HTR-8/SVneo (cell line): ENCODE data around the gene MEOX1.

ENCODE experiments used
- DNase-seq: peaks from one replicate; pipeline ENCODE4 v3.0.0; 2011; ENCODE audit warnings: low spot score, mixed read lengths; ENCODE audit not compliant: insufficient read length
- FAIRE-seq: peaks from 2 replicates; lab custom pipeline; 2011; peaks lifted over from hg19 to GRCh38; lab: Jason Lieb, UNC

MEOX1 gene

DNA sequence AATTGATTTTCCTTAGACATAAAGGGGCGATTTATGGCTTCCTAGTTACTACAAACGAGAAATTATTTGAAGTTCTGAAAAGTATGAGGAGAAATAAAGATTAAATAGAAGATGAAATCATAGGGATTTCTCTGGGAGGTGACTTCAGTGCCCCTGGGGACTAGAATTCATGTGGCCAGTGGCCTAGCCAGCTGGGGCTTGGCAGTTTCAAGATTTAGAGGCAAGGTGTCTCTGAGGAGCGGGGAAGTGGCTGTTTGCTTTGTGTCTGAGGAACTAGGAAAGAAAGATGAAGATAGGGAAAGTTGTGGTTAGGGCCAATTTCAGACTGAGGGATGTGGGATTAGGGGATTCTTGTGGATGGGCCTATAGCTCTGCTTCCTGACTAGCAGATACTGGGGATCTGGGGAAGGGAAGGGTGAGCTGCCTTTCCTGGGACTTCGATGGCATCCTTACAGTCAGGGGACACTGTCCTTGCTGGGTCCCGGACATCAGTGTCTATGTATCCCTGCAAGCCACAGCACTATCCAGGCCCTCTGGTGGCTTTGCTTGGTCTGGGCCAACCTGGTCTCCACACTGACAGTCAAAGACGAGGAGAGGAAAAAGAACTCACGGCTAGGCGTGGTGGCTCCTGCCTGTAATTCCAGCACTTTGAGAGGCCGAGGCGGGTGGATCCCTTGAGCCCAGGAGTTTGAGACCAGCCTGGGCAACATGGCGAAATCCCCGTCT, 22.4 kb upstream of the MEOX1 start:
- FAIRE-seq = no peak
- no peak for DNase-seq

DNA sequence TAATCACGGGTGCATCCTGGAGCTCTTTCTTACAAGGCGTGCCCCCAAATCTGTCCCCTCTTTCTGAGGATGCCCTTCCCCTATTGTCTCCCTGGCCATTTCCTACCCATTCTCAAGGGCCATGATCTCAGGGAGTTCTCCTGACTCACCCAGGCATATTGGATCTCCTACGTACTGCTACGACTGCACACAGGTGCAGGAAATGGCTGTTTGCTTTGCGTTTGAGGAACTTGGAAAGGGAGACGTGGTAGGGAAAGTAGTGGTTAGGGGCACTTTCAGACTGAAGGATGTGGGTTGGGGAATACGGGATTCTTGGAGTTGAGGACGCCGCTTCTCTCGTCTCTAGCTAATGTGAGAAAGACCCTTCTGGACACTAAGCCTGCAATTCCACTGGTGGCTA, 18.7 kb upstream of the MEOX1 start:
- DNase-seq = no peak
- FAIRE-seq = peak; percentile 58

DNA sequence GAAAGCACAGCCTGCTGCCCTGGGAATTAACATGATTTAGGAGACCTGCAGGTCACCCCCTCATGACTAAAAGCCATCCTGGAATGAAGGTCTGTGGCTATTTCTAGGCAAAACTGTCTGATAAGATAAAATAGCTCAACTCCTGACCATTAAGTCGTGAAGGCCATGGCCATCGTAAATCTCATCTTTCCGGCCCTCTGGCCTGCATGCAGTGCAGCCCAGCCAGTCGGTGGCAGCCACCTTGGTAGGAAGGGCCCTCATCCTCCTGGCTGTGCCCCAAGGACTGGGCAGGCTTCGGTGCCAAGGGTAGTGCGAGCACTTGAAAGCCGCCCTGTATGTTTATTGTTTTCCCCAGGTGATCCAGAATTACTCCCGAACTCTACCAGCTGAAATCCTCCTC, 18.2 kb upstream of the MEOX1 start:
- DNase-seq (no peak), FAIRE-seq (no peak)

DNA sequence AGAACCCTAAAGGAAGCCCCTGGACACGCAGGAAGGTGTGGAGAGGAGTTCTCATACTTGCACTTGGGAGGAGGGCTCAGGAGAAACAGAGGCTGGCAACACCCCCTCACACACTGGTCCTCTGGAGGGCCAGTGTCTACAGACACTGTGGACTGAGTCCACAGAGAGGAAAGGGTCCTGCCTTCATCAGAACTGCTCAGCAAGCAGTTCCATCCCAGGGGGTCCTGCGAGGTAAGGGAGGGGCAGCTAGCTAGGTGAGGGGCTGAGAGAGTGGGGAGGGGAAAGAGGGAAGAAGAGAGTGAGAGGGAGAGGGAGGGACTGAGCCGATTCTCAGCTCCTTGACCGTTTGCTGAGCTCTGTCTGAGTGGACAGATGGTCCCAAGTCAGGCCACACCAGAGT, 17.7 kb upstream of the MEOX1 start:
- DNase-seq (no peak), FAIRE-seq (peak; percentile 51)

DNA sequence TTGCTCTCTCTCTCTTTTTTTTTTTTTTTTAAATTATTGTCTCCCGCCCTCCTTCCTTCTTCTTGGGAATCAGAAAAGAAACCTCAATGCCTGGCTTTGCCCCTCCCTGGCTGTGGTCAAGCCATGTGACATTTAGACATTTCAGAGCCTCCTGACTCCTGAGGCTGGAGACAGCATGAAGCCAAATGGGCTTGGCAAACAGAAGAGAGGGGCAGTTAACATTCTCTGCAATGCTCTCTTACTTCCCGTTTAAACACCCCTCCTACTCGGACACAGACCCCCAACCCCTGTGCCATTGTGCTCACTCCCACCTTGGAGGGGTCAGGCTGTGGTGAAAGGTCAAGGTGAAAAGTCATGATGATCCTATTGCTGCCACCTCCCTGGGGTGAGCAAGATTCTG, 14.7 kb upstream of the MEOX1 start:
- FAIRE-seq = no peak
- DNase-seq = no peak

DNA sequence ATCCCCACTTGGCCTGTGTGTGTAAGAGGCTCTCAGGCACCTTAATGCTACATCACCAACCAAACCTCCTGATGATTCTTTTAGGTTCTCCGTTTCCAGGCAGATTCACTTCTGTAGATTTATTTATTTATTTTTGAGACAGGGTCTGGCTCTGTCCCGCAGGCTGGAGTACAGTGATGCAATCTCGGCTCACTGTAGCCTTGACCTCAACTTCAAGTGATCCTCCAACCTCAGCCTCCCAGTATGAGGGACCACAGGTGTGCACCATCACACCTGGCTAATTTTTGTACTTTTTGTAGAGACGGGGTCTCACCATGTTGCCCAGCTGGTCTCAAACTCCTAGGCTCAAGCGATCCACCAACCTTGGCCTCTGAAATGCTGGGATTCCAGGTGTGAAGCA, 12.7 kb upstream of the MEOX1 start:
- DNase-seq = no peak
- FAIRE-seq = no peak

DNA sequence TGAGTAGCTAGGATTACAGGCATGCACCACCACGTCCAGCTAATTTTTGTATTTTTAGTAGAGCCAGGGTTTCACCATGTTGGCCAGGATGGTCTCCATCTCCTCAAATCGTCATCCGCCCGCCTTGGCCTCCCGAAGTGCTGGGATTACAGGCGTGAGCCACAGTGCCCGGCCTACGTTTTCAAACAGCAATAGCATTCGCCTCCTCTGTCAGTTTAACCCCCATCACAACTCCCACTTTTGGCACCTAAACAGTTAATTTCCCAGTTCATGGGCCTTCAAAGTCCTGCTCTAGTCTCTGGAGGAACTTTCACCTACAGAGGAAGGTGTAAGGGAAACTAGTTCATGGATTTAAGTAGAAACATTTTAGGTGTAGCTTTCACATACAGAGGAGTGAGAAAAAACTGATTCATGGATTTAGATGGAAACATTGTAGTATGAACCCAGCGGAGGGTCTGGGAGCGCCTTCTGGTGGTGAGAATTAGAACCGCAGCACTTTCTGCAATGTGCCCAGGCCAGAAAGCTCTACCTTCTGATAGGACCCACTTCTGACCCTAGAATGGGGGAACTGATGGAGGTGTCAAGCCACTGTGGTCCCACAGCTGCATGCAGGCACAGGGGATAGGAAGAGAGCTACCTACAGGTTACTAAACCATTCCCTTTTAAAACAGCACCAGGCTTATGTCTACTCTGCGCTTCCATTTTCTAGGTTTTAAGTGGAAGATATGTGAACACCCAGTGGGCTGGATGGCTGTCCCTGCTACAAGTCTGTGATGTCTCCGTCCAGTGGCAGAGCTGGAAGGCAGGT, 12.0 kb upstream of the MEOX1 start:
- DNase-seq (peak; percentile 76), FAIRE-seq (peak; percentile 38)

DNA sequence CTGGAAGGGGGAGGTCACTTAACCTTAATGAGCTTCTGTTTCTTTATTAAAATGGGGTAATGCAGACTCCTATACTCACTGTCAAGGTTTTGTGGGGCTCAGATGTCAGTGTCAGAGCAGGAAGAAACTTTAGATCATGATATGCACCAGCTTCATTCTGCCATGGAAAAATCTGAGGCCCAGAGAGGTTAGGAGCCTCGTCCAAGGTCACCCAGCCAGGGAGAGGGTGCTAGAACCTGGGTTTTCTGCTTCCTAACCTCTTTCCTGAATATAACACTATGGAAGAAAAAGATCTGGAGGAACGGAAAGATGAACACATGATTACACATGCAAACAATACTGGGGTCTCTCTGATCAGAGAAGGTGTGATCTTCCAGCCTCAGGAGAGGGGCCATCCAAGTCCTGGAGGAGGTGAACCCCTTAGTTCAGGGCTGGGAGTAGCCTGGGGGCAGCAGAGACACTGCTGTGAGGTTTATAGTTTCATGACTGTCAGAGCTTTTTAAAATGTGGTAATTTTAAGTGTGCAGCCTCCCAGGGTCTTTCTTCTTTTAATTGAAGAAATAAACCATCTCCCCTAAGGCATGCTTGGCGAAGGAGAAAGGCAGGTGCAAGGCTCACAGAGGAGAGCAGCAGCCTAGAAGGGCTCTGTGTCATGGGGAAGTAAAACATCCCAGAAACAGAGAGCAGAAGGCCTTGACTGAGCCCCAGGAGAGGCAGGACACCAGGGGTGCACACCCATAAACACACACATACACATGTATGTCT, 10.2 kb upstream of the MEOX1 start:
- DNase-seq (no peak), FAIRE-seq (no peak)

DNA sequence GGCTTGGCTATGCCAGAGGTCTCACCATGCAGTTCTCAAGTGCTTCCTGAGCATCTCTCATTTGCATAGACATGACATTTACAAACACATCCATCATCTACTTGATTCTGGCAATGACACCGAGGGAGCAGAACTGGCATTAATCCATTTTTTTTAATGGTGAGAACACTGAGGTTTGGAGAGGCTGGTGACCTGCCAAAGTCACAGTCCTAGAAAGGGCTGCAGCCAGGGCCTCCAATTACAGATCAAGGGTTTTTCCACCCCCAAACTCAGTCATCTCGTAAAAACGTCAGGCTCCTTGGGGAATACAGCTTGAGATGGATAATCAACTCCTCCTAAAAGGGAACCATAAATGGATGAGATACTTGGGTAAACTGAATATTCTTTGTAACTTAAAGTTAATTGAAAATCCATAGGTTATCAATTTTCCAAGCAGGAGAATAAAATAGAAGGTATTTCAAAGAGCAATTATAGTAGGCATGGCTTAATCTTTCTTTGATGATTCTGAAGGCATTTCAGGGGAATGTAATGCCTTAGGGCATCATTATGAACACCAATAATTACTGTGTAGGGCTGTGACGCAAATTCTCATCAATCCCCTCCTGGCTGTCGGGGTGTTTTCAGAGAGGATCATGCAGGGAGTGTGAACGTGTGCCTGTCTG, 9.4 kb upstream of the MEOX1 start:
- DNase-seq (peak; percentile 65), FAIRE-seq (no peak)

DNA sequence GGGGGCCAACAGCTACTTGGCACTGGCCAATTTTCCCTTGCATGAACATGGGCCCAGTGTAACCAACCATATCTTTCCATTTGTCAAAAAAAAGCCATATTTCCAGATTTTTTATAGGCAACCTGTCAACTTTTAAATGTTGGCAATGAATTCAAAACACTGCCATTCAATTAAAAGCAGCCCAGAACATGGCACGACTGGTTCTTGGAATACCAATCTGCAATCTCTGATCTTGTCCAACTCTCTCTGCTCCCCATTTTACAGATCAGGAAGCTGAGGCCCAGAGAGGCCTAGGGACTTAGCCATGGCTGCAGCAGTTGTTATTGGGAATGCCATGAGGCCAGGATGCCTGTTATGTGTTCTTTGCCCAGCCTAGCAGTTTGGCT, 8.9 kb upstream of the MEOX1 start:
- no peak for FAIRE-seq
- no peak for DNase-seq

DNA sequence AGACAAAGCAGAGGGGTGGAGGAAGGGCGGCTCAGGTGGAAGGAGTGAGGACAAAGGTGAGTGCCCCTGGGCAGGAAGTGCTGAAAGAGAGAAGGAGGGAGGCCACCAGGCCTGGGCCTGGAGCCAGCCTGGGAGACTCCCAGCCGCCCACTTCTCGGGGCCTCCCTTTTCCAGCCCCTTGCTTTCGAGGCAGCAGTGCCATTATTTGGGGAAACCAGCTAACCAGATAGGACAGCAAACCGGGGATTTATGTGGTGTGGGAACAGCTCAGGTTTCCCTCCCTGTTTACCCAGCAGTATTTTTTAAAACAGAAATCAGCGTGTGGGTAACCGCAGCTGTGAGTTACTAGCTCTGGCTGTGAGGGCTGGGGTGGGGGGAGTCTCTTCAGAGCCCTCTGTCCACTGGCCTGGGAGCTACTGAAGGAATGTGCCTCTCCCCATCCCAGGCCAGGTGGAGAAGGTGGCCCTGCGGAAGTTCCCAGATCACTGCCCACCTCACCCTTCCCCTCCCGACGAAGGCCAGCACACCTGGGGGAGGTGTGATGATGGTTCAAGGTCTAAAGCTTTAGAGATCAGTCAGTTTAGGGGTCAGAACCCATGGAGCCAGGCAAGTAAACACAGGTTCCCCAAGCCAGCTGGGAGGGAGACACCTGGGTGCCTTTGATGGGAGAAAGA, 8.4 kb upstream of the MEOX1 start:
- DNase-seq (no peak), FAIRE-seq (no peak)

DNA sequence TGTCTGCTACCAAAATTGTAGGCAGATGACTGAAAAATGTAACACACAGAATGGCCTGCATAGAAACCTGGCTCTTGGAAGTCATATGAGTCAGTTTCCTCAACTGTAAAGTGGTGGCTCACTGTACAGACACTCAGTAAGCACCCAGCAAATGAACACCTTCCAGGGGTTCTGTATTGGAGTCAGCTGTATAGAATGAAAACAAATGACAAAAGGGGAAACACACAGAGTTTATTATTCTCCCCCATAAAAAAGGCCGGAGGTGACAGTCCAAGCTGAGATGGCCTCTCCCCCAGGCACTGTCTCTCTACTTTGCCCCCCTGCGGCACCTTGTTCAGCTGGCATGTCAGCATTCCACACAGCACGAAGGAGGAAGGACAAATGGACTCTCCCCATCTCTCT, 6.2 kb upstream of the MEOX1 start:
- DNase-seq = no peak

DNA sequence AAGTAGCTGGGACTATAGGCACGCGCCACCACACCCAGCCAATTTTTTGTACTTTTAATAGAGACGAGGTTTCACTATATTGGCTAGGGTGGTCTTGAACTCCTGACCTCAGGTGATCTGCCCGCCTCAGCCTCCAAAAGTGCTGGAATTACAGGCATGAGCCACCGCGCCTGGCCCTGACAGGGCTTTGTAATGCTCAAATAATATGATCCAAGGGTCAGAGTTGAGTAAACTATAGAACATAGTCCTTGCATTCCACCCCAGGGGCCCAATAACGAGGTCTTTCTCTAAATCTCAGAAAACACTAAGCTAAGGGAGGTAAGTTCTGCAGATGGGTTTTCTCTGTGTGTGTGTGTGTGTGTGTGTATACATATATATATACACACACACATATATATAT, 5.8 kb upstream of the MEOX1 start:
- no peak for DNase-seq
- FAIRE-seq = no peak

More for the DNA sequence above, 6.2 kb upstream of the MEOX1 start:
- FAIRE-seq = no peak

DNA sequence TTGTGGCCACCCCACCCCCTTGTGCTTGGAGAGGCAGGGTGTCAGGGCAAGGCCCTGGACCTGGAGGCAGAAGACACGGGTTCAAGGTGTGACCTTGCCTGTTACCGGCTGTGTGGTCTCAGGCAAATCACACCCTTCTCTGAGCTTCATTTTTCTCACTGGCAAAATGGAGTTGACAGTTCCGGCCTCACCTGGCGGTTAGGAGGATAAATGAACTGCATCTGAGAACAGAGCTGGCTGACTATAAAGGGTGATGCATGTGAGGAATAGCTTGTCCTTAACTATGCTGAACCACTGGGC, 4.2 kb upstream of the MEOX1 start:
- FAIRE-seq = peak; percentile 89
- no peak for DNase-seq

DNA sequence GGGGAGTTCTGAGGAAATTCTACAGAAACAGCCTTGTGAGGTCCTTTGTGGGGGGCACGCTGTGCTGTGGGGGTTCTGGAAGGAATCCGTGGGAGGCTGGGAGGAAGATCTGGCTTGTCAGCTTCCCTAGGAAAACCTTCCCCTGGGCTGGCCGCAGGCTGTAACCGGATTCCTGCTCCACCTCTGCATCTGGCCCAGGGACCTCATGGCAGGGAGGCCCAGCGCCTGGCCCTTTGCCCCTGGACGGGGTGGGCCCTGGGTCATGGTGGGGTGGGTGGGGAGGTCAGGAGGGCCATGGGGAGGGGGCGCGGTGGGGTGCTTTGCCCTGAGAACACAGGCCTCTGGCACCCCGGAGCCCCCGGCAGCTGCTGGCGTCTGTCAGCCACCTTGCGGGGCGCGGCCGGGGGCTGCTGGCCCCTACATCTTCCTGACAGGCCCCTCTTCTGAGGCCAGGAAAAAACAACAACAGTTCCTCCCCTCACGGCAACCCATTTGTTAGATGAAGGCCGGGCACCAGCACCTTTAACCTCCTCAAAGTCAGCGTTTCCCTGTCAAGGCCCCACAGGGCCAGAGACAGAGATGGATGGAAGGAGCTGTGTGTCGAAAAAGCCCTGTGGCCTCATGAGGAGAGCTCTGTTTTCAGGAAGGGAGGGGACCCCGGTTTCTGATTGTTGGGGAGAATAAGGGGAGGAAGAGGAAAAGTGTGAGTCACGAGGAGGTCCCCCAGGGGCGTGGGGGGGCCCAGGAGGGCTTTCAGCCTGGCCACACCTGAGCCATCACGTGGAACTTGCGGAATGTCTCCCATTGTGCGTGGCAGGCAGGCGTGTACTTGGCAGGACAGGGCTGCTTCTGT, 3.6 kb upstream of the MEOX1 start:
- FAIRE-seq (no peak), DNase-seq (no peak)

DNA sequence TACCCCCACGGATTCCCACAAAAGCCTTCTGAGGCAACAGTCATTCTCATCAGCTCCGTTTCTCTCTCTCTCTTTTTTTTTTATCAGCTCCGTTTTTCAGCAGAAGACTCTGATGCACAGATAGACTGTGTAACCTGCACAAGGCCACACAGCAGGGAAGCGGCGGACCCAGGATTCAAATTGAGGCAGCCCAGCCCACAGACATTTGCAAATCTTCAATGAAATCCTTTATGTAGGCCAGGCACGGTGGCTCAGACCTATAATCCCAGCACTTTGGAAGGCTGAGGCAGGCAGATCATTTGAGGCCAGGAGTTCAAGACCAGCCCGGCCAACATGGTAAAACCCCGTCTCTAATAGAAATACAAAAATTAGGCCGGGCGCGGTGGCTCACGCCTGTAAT, 2.4 kb upstream of the MEOX1 start:
- peak; percentile 40 for FAIRE-seq

DNA sequence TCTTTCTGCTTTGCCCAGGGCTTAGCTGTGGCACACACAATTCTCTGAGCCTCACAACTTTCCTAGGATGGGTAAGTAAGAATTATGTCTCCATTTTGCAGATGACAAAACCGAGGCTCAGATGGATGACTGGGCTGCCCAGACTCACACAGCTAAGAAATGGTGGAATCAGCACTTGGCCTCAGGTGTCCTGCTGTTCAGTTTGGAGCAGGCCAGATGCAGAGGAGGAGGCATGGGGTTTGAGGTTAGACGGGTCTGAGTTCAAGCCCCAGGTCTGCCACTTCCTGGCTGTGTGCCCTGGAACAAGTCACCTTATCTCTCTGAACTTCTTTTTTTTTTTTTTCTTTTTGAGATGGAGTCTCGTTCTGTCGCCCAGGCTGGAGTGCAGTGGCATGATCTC, 1.7 kb upstream of the MEOX1 start:
- DNase-seq (no peak), FAIRE-seq (no peak)

More for the DNA sequence above, 2.4 kb upstream of the MEOX1 start:
- no peak for DNase-seq

DNA sequence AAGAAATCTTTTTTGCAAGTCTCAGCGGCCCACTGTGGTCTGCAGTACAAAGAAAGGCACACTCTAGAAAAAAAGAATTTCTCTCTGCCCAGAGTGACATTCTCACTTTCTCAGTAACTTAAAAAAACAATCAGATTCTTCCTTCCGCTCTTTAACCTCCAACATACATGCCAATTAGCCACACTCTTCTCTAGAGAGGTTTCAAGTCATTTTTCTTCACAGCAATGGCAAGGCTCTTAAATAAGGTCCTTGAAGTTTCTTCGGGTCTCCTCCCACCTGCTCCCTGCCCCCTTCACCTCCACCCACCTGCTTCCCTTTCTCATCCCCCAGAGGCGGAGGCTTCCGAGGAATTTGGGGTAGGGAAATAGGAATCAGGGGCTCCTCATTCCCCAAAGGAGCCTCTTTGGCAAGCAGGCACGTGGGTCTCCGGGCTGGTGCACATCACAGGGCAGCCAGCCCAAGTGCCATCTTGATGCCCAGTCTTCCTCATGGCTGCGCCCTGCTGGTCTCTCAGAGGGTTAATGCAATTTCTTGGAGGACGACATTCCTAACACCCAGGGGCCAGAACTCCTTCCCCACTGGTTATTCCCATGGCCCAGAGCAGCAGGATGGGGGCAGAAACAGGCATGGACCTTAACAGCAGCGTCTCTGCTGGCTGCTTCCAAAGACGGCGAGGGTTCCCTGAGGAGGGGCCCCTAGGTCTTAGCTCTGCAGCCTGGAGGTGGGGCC, 855 bp upstream of the MEOX1 start:
- DNase-seq (no peak), FAIRE-seq (peak; percentile 36)
